HG03108 (cell line): ENCODE results near the gene NMNAT2.
"Not testable (repeated sequence)": the region's sequence is repeated elsewhere in the genome, so short reads cannot be mapped to it uniquely, and the experiment has no call there.

Experiments used
- ATAC-seq: cut with Tn5 transposase; IDR thresholded peaks from one replicate; pipeline ENCODE4 v1.9.1; 2021; ENCODE audit warnings: moderate library complexity; ENCODE audit not compliant: unreplicated experiment

NMNAT2 gene

DNA sequence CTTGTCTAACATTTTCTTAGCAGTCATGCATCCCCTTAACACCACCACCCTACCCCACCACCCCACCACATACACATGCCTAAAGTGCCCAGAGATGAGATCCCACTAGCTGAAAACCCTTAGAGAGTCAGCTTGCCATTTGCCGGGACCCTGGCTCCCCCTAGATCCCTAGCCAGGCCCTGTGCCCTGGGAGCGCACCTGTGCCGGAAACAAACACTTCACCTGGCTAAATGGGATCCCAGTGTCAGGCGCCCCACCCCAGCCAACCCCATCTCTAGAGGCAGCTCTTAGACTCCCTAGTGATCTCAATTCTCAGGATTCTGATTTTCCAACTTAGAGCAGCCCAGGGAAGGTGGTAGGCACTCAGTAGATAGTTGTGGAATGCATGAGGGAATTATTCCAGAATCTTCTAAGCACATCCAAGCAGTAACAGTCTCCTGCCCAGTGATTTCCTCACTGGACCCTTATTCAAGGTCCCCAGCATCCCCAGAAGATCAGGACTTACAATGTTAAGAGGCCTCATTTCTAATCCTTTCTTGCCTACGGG lies 126.9 kb downstream of the NMNAT2 start:
- no peak for ATAC-seq

DNA sequence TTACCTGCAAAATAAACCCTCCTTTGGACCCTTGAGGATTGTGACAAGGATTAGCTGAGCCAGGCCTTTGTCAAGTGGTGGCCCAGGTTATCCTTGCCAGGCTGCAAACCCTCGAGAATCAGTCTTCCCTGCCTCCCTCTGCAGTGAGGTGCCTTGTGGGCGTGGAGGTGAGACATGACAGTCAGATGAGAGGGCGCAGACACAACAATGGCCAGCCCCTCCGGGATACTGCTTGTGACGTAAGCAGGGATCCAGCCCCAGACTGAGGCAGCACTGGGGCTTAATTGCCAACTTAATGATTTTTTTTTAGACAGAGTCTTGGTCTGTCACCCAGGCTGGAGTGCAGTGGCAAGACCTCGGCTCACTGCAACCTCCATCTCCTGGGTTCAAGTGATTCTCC lies 127.6 kb downstream of the NMNAT2 start:
- ATAC-seq = no peak

DNA sequence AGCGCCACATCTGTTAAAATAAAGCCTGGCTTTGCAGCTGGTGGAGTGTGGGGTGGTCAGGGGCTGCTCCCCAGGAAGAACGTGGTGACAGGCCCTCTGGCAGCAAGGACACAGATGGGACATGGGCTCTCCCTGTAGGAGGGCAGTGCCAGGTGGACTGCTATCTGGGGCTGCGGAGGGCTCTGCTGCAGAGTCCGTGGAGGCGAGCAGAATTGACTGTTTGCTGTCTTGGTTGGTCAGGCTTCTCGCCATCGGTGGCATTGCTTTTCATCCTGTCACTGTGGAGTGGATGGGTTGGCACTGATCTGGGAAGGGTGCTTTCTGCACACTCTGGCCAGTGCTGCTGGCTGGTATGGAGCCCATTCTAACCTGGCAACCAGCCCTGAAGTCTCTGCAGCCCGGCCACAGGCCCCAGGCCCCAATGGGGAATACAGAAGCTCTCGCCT lies 129.1 kb downstream of the NMNAT2 start:
- ATAC-seq = no peak

DNA sequence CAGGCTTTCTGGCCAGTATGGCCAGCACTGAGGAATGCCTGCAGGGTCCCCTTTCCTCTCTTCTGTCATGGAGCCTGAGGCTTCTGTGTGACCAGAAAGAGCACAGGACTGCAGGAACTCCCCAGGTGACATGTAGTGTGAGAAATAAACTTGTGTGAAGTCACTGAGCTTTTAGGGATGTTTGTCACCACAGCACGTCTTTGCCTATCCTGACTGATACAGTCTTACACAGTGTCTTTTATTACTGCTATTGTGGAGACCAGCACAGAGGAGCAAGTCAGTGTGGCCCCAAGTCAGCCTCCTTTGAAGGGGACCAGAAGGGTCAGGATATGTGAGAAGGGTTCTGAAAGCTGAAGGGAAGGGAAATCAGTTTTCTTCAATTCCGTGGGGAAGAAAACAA lies 129.6 kb downstream of the NMNAT2 start:
- ATAC-seq = no peak

DNA sequence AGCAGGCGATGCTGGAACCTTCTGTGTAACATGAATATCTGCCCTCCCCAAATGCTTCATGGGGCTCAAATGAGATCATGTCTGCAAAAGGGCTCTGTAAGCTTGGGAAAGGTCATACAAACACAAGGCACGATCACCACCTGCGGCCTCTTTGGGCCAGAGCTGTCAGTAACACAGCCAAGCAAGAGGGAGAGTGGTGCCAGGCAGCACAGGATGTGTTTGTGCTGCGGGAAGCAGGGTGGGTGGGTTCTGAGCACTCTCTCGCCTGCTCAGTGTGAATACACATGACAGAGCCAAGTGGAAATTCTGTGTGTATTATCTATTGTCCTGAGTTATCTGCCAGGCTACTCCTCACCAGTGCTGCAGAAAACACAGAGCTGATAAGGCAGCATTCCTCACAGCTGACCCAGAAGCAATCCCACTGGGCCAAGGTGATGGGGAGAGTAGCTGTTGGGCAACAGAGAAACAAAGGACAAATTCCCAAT lies 130.9 kb downstream of the NMNAT2 start:
- no peak for ATAC-seq

DNA sequence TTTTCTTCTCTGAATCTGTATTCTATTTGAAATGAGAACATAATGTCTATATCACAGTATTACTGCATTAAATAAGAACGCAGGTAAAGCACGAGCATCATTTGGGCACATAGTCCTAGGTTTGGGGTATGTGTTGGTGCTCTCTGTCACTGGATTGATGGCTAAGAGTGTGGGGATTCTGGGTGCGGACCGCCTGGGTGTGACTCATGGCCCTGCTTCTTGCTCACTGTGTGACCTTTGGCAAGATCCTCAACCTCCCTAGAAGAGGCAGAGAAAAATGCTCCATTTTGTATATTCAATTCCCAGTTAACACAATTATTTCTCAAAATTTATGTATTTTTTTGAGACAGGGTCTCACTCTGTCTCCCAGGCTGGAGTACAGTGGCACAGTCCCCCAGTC lies 132.4 kb downstream of the NMNAT2 start:
- ATAC-seq = no peak

DNA sequence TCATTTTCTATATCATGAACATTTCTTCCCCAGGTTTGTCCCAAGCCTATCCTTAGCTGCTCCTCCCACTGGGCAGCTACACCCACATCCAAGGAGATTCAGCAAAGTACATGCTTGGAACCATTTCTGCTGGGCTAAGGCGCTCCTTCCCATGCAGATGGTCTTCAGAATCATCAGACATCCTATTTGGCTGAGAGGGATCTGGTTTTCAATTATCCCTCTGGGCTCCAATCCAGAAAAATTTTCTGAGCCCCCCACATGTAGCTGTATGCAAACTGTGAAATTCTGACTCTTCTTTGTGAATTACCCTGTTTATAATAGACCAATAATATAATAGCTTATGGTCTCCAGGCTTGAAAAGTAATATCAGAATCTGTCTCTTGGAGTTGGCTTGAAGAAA lies 132.9 kb downstream of the NMNAT2 start:
- ATAC-seq = no peak

DNA sequence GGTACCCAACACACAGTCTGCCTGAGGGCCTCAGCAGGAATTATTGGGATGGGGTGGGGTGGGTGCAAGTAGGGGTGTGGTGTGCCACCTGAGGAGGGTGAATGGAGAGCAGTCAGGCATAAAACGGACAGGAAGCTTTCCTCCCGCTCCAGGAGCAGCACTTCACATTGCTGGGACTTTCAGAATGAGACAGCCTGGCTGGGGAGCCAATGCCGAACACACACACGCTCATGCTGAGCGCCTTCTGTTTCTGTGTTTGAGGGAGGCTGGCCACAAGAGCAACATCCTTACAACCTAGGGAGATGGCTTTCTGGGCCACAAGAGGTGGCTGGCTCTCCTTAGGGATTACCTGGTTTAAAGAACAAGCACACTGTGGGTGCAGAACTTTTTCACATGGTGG lies 134.1 kb downstream of the NMNAT2 start:
- no peak for ATAC-seq

DNA sequence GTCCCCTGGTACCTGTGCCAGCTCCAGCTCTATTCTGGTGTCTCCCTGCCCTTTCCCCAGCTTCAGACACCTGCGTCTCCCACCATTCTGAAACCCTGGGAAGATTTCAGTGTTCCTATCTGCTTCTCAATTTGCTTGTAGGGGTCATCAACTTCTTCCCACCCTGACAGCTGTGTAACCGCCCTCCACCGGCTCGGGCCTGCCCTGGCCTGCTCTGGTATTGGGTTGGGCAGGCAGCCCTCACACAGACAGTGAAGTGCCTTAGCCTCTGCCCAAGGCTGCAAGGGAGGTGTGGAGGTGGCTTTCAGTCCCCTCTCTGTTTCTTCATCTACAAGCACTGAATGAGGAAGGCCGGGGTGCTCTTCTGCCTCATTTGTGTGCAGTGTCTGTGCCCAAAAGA lies 134.9 kb downstream of the NMNAT2 start:
- no peak for ATAC-seq

DNA sequence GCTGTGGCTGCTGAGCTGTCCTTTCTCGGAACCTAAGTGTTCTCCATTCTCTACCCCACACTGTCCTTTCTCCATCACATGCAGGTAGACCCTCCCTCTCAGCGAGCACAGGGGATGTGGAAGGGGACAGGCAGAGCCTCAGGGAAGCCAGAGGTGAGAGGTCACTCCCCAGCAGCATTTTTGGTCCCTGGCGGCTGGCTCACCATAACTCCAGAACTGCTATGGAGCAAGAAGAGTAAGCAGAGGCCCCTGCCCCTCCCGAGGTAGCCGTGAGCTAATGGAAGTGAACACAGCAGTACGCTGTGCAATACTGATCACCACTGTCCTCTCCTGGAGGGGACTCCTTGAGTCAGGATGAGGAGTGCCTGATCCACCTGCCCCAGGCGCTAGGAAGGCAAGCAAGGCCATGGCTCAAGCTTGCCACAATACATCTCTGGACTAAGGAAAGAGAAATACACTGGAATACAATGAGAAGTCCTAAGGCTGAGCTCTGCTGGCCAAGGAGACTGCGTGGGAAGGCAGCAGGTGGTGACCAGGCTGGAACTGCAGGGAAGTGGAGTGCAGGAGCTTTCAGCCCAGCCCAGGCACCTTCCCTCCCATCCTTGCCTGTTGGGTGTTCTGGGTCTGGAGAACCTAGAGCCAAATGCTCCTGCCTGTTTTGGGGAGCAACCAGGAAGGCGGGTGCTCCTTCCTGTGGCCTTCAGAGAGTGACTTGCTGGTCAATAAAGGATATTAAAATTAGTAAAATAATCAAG lies 135.9 kb downstream of the NMNAT2 start:
- no peak for ATAC-seq

DNA sequence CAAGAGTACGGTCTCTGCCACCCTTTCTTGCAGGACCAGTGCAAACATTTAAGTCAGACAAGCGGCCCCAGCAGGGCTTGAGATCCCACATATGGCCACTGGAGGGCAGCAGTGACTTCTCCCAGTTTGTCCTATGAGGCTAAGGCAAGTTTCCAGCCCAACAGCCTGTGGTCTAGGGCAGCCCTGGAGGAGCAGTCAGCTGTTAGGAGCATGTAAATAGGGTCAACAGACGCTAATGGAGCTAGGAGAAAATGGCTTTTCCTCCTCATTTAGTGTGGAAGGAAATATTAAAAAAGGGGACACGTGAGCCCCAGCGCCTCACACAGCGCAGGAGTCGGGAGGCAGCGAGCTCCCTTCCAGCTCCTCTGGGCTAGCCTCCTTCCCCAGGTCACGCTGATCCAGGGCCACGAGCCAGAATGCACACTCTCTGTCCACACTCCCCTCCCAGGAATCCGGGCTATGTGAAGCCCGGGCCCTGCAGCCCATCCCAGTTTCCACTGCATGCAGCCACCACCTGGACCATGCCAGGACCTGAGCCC lies 136.6 kb downstream of the NMNAT2 start:
- ATAC-seq = peak; percentile 61

DNA sequence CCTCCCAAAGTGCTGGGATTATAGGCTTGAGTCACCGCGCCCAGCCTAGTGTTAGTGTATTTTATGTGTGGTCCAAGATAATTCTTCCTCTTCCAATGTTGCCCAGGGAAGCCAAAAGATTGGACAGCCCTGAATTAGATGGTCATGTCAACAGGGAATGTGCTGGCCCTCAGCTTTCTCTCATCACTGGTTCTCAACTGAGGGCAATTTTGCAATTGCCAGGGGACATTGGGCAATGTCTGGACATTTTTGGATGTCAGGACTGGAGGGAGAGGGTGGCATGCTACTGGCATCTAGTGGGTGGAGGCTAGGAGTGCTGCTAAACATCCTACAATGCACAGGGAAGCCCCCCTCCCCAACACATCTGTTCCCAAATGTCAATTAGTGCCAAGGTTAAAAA lies 137.1 kb downstream of the NMNAT2 start:
- ATAC-seq = no peak

DNA sequence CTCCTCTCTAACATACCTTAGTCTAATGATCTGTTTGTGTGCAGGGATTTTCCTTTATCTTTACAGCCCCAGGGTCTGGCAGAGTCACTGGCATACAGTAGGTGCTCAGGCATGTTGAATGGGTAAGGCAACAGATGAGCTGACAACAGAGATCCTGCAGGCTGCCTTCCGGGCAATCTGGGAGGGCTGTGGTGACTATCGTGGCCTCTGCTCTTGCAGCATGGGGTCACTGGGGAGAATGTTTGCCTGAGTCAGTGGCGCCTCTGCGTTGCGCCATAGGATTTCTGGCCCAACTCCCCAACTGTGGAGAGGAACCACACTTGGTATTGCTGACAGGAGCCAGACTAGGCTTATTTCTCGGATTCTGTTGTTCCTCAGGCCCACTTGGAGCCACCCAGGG lies 138.3 kb downstream of the NMNAT2 start:
- no peak for ATAC-seq

DNA sequence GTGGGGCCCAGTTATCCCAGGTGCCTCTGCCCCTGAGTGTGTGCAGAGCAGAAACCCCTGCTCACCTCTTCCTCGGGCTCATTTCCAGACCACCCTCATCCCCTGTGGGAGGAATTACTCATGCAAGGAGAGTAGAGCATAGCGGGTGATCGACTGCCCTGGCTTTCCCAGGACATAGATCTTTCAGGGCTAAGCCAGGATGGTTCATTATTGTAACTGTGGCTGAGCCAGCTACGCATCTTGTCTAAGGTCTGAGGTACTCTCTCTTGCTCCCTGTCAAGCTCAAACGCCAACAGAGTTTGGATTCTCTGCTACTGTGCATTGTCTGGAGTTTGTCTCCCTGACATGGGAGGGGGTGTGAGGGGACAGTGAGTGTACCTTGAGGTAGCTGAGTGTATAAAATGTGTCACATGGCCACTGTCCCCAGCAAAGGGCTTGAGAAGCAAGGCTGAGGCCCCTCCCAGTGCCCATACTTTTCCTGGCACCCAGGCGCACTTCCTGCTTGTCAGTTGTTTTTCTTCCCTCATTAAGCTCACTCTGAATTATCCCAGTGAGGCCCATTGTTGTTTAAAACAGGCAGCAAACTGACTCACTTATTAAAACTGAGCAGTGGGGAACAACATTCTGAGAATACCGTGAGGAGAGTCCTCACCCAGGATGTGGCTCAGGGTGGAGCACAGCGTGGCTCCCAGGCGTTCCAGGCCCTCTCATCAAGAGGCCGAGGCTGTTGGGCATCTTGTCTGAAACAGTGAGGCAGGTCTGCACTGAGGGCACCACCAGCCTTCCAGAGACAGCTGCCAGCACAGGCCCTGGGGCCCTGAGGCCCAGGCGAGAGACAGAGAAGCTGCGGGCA lies 139.2 kb downstream of the NMNAT2 start:
- ATAC-seq = no peak

DNA sequence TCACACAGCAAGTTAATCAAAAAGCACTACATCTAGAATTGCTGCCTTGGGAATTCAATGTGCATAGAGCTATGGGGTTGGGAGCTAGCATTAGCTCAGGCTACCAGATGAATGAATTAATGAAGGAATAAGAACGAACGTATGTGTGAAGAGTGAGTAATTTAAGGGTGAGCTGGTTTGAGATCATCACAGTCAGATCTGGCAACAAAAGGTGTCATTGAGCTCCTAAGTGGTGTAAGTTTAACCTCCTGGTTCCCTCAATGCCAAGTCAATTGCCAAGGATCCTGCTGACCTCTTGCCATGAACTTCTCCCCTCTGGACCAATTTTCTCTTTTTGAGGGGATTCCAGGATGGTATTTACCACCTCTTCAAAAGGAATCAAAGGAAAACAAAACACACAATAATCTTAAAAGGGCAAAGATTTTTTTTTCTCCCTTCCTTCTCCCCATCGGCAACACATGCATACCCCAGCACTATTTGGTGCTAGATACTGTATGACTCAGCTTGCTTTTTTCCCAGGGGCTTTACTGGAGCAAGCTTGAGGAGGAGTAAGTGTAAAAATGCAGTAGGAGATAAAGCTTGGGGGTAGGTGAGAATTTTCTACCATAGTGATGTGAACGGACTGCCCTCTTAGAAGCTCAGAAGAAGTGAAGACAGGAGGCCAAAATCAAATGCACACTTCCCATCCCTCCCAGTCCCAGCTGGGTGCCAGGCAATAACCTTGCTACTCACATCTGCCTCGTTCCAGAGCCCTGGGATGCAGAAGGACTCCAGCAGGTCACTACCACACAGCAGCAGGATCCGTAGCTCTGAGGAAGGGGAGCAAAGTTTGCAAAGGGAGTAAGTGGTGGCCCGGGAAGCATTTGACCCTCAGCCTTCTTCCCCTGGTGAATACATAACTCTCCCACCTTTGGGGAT lies 140.1 kb downstream of the NMNAT2 start:
- ATAC-seq = no peak

DNA sequence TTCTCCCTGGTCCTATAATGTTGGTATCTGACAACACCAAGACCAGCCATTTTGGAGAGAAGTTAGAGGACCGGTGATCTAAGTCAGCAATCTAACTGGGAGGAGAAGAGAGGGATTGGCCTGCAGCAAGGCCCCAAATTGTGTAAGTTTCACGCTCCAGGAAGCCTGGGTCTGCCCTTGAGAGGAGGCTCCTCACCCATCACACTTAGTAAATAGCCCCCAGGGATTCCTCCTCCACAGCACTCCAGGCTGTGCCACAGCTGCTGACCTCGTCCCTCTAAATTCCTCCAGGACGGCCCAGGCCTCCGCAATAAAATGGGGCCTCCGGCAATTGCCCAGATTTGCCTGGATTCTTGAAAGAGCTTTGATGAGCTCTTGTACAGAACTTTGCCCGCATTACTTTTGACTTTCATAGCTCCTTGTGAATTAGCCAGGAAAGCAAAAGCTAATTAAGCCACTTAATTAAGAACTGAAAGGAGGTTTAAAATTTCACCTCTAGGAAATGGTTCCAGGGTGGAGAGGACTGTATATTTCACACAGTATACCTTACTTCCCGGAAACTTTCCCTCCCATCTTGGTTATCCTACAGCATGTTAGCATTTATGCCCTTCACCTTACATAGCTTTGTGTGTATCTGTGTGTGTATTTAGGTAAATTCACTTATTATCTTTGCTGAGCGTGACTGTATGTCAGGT lies 141.6 kb downstream of the NMNAT2 start:
- ATAC-seq = no peak

DNA sequence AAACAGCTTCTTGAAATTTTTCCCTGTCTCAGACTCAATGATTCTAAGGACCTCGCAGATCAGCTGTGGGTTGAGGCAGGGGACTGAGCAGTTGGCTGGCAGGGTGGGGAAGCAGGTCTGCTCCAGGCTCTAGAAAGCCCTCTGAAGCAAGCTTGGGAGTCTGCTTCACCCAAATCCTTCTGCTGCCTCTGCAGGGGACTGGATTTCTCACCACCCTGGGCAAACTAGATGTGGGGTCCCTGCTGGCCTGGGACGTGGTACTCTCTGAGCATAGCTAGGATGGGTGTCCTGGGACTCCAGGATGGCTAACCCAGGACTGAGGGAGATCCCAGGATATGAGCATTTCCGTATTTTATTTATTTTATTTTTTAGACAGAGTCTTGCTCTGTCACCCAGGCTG lies 142.9 kb downstream of the NMNAT2 start:
- ATAC-seq = no peak

DNA sequence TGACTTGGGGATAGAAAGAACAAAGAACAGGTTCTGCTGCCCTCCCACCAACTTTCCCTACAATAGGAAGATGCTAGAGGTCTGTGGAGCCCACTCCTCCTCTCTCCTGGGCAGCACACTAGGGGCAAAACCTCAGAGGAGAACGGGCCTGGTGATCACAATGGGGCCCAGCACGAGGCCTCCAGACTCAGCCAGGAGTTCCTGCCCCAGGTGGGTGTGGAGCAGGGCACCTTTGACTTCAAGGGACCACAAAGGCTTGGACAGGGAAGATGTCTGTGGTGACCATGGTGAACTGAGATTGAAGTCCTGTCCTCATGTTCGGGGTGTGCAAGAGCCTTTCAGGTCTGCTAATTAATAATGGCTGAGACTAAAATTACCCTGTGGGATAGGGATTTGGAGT lies 143.3 kb downstream of the NMNAT2 start:
- no peak for ATAC-seq

DNA sequence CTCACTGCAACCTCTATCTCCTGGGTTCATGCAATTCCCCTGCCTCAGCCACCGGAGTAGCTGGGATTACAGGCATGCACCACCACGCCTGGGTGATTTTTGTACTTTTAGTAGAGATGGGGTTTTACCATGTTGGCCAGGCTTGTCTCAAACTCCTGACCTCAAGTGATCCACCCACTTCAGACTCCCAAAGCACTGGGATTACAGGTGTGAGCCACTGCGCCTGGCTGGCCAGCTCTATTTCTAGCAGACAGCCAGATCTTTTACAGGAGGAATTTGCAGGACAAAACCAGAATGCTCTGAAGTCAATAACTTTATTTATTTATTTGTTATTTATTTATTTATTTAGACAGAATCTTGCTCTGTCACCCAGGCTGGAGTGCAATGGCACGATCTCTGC lies 144.2 kb downstream of the NMNAT2 start:
- not testable (repeated sequence) for ATAC-seq

DNA sequence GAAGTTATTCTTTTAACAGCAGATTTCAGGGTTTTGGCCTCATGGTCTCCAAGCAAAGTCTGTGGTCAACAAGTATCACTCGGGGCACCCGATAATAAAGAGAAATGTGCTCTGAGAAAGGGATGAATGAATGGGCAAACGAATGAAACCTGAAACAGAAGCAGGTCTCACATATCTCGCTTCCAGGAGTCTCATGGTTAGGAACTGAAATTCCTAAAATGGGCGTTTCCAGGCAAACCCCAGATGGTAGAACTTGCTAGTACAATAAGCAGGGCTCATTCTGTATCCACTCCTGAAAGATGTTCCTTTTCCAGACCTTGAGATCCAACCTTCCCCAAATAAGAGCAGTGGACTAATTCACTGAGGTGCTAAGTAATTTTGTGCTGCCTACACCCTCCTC lies 144.9 kb downstream of the NMNAT2 start:
- ATAC-seq = no peak
